Measurements from ENCODE around the gene TNP2. TPM values are rescaled to one million over a fixed set of nuclear protein-coding genes. Genes with fewer than 3 reads are reported as not detected.

Gene TNP2
- total RNA-seq, 1 experiment from 2014 or later = not detected

DNA sequence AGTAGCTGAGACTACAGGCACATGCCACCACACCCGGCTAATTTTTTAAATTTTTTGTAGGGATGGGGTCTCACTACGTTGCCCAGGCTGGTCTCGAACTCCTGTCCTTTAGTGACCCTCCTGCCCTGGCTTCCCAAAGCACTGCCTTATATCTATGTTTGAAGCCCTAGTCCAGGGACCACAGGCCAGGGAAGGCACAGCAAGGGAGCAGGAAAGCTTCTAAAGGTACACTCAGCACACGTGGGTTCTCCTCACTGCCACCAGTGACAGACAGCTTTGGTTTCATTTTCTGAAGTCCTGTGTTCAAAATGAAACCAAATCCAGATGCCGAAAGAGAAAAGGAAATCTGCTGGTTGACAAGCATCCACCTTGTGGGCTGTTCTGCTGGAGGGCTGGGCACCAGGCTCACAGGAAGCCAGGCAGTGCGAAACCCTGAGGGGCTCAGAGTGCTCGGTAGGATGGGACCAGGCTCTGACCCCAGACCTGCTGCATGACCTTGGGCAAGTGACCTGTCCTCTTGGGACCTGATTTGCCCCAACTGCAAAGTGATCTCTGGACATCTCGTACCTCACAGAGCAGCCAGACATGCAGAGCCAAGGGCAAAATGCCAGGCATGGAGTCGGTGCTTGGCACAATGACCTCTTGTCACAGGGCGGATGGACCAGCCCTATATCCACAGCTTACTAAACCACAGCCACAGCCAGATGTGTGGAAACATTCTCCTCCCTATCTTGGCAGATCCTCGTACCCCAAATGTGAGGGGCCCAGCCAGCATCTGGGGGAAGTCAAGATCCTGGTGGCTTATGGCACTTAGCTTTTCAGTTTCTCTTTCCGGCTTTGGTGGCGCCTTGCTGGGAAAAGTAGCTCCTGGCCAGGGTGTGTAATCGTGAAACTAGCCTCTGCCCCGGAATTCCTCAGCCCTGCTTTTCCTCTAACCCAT, 10.3 kb downstream of the TNP2 start:
- H3K27me3 ChIP-seq = no peaks in the 10 kb centered on the region
- H3K36me3 ChIP-seq = no peaks in the 10 kb centered on the region
- peaks cover 20% of the 10 kb centered on the region; the same call in 1 of the 2 replicates for H3K4me1 ChIP-seq
- H3K4me3 ChIP-seq = no peak overlapping the region
- H3K9me3 ChIP-seq (replicated peaks) = no peaks in the 10 kb centered on the region
- DNase-seq = peak in 1 of 2 experiments; percentile 18
- no peak overlapping the region for H3K27ac ChIP-seq

- Histone ChIP-seq H3K27ac (peak overlapping the region; percentile 84; the same call in 1 of the 2 replicates), H3K27me3 (no peaks in the 10 kb centered on the region), H3K4me3 (peak overlapping the region; percentile 87), H3K4me1 (peaks cover 20% of the 10 kb centered on the region; the same call in 1 of the 2 replicates), H3K36me3 (no peaks in the 10 kb centered on the region), H3K9me3 (replicated peaks) (no peaks in the 10 kb centered on the region)
- DNase-seq = peak; percentile 76 to 88
Measured at GRCh38 chr16:11257131-11257938, 11.8 kb downstream of the TNP2 start.

GRCh38 chr16:11256661-11257130, 12.4 kb downstream of the TNP2 start:
- no peaks in the 10 kb centered on the region for H3K27me3 ChIP-seq
- H3K4me3 ChIP-seq = peak overlapping the region; percentile 87
- H3K4me1 ChIP-seq = peaks cover 20% of the 10 kb centered on the region; the same call in 1 of the 2 replicates
- DNase-seq = peak in 1 of 2 experiments; percentile 66
- no peaks in the 10 kb centered on the region for H3K9me3 ChIP-seq (replicated peaks)
- H3K36me3 ChIP-seq = no peaks in the 10 kb centered on the region
- peak overlapping the region; percentile 84 for H3K27ac ChIP-seq

GRCh38 chr16:11255737-11256660, 13.1 kb downstream of the TNP2 start, which contains the start of gene SOCS1:
SOCS1 (minus strand) TSS chr16:11256204; CDS start chr16:11255478, 726 bp downstream.
- Histone ChIP-seq H3K27me3 (no peaks in the 10 kb centered on the region), H3K36me3 (no peaks in the 10 kb centered on the region), H3K27ac (peak within 1 kb of the TSS; percentile 84), H3K4me1 (peaks cover 18% of the 10 kb centered on the region; the same call in 1 of the 2 replicates), H3K9me3 (replicated peaks) (no peaks in the 10 kb centered on the region), H3K4me3 (peak within 1 kb of the TSS; percentile 87)
- peak; percentile 82 to 89 for DNase-seq

DNA sequence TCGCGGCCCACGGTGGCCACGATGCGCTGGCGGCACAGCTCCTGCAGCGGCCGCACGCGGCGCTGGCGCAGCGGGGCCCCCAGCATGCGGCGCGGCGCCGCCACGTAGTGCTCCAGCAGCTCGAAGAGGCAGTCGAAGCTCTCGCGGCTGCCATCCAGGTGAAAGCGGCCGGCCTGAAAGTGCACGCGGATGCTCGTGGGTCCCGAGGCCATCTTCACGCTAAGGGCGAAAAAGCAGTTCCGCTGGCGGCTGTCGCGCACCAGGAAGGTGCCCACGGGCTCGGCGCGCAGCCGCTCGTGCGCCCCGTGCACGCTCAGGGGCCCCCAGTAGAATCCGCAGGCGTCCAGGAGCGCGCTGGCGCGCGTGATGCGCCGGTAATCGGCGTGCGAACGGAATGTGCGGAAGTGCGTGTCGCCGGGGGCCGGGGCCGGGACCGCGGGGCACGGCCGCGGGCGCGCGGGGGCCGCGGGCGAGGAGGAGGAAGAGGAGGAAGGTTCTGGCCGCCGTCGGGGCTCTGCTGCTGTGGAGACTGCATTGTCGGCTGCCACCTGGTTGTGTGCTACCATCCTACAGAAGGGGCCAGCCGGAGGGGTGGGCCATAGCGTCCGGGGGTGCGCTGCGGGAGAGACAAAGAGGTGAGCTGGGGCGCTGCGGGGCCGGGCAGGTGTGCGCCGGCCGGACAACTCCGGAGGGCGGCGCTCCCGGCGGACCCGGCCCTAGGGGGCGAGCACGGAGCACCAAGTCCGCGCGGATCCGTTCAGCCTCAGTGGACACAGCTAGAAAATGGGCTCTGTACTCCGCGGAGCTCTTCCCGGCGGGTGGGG, 14.0 kb downstream of the TNP2 start:
- peaks cover 11% of the 10 kb centered on the region; the same call in 1 of the 2 replicates for H3K4me1 ChIP-seq
- H3K9me3 ChIP-seq (replicated peaks) = no peaks in the 10 kb centered on the region
- DNase-seq = no peak
- H3K27ac ChIP-seq = no peak overlapping the region
- H3K27me3 ChIP-seq = no peaks in the 10 kb centered on the region
- H3K4me3 ChIP-seq = peak overlapping the region; percentile 87
- H3K36me3 ChIP-seq = no peaks in the 10 kb centered on the region

- no peak overlapping the region for H3K4me3 ChIP-seq
- no peak overlapping the region for H3K27ac ChIP-seq
- H3K27me3 ChIP-seq = no peaks in the 10 kb centered on the region
- no peaks in the 10 kb centered on the region for H3K9me3 ChIP-seq (replicated peaks)
- no peak for DNase-seq
- H3K4me1 ChIP-seq = peaks cover 6% of the 10 kb centered on the region; the same call in 1 of the 2 replicates
- H3K36me3 ChIP-seq = no peaks in the 10 kb centered on the region
Measured at GRCh38 chr16:11253995-11254912, 14.9 kb downstream of the TNP2 start.

- H3K27ac ChIP-seq = no peak overlapping the region
- peaks cover 3% of the 10 kb centered on the region; the same call in 1 of the 2 replicates for H3K4me1 ChIP-seq
- H3K4me3 ChIP-seq = no peak overlapping the region
- DNase-seq = no peak
- H3K9me3 ChIP-seq (replicated peaks) = no peaks in the 10 kb centered on the region
- no peaks in the 10 kb centered on the region for H3K27me3 ChIP-seq
- no peaks in the 10 kb centered on the region for H3K36me3 ChIP-seq
Measured at GRCh38 chr16:11253009-11253994, 15.8 kb downstream of the TNP2 start.

- Histone ChIP-seq H3K27ac (no peak overlapping the region), H3K4me1 (peaks cover 2% of the 10 kb centered on the region; the same call in 1 of the 2 replicates), H3K27me3 (no peaks in the 10 kb centered on the region), H3K9me3 (replicated peaks) (no peaks in the 10 kb centered on the region), H3K4me3 (no peak overlapping the region), H3K36me3 (no peaks in the 10 kb centered on the region)
- DNase-seq = no peak
Measured at GRCh38 chr16:11252482-11252931, 16.6 kb downstream of the TNP2 start.

DNA sequence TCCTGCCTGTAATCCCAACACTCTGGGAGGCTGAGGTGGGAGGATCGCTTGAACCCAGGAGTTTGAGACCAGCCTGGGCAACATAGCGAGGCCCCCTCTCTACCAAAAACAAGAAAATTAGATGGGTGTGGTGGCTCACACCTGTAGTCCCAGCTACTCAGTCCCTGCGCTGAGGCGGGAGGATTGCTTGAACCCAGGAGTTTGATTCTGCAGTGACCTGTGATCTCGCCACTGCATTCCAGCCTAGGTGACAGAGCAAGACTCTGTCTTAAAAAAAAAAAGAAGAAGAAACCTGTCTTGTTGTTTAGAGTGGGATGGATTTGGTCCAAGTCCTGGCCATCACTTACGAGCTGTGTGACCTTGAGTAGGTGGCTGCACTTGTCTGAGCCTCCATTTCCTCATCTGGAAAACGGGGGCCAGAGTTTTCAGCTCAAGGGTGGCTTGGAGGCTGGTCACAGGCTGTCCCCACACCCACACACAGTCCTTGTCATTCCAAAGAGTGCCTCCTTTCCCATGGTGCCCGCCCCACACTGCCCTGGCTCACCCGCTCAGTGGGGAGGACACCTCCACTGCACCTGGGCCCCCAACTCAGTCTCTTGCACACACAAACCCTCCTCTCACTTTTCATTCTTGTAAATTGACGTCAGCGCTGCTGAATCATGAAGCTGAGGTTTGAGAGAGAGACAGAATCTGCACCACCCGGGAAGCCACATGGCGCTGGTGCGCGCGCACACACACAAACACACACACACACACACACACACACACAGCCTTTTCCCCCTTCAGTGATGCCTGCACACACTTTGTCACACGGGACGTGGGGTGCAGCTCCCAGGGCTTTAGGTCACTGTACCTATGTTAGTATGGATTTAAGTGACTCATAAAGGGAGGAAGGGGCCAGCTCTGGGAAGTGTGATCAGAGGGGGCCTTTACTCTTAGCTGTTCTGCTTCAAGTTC, 17.3 kb downstream of the TNP2 start:
- no peaks in the 10 kb centered on the region for H3K9me3 ChIP-seq (replicated peaks)
- H3K4me1 ChIP-seq = no peaks in the 10 kb centered on the region
- no peak for DNase-seq
- no peaks in the 10 kb centered on the region for H3K36me3 ChIP-seq
- H3K27ac ChIP-seq = no peak overlapping the region
- no peaks in the 10 kb centered on the region for H3K27me3 ChIP-seq
- H3K4me3 ChIP-seq = no peak overlapping the region

DNA sequence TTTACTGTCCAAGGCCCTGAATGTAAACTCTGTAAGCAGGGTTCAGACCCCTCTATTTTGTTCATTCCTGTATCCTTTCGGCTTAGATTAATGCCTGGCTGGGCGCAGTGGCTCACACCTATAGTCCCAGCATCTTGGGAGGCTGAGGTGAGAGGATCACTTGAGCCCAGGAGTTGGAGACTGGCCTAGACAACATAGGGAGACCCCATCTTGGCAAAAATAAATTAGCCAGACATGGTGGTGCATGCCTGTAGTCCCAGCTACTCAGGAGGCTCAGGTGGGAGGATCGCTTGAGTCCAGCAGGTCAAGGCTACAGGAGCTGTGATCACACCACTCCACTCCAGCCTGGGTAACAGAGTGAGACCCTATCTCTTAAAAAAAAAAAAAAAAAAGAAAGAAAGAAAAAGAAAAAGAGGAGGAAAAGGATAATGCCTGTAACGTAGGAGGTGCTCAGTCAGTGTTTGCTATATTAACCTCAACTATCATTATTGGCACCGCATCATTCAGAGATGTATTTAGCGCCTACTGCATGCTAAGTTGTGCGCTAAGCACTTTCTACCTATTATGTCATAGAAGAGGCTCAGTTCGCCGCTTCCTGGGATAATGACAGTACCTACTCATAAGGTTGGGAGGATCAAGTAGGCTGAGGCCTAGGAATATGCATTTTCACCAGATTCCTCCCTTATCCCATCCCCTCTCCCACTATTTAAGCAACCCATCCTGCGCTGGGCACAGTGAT, 18.2 kb downstream of the TNP2 start:
- no peaks in the 10 kb centered on the region for H3K27me3 ChIP-seq
- no peak overlapping the region for H3K27ac ChIP-seq
- no peaks in the 10 kb centered on the region for H3K4me1 ChIP-seq
- no peaks in the 10 kb centered on the region for H3K36me3 ChIP-seq
- no peak for DNase-seq
- H3K4me3 ChIP-seq = no peak overlapping the region
- H3K9me3 ChIP-seq (replicated peaks) = no peaks in the 10 kb centered on the region
